SU-DHL-6 (cell line): ENCODE measurements around the gene RETREG1.

Source experiments
- H2AFZ ChIP-seq: fragments of 200-600 bp; sonication (generic); 2 replicates; pipeline ENCODE4 v1.6.1; 2014; ENCODE audit warnings: low read depth, mild to moderate bottlenecking, moderate library complexity, mixed read lengths, antibody characterized with exemption, low read length; ENCODE audit not compliant: severe bottlenecking
- H3F3A ChIP-seq: fragments of 200-600 bp; shearing (Covaris generic); 2 replicates; pipeline ENCODE4 v1.6.0; 2016; ENCODE audit warnings: antibody characterized with exemption, mild to moderate bottlenecking; ENCODE audit not compliant: insufficient read depth
- H3K27ac ChIP-seq: fragments of 200-600 bp; sonication (generic); 2 replicates; pipeline ENCODE4 v1.5.1; 2016; ENCODE audit warnings: low read depth, mild to moderate bottlenecking, low read length, moderate library complexity, mixed read lengths
- H3K27me3 ChIP-seq: fragments of 200-600 bp; sonication (generic), shearing (Covaris generic); 2 replicates; pipeline ENCODE4 v1.6.0; 2014; ENCODE audit warnings: mild to moderate bottlenecking, low read length
- H3K36me3 ChIP-seq: fragments of 200-600 bp; sonication (generic); 2 replicates; pipeline ENCODE4 v1.6.1; 2014; ENCODE audit warnings: mild to moderate bottlenecking, low read length, mixed read lengths
- H3K4me2 ChIP-seq: fragments of 300-600, 200-600 bp; shearing (Covaris generic), sonication (generic); 2 replicates; pipeline ENCODE4 v1.6.0; 2014; ENCODE audit warnings: low read length, low read depth, mild to moderate bottlenecking; ENCODE audit not compliant: poor library complexity, severe bottlenecking
- H3K4me3 ChIP-seq: fragments of 200-600 bp; sonication (generic); 2 replicates; pipeline ENCODE4 v1.5.1; 2014; ENCODE audit warnings: antibody characterized with exemption, low read length, mild to moderate bottlenecking, mixed read lengths; ENCODE audit not compliant: insufficient read depth, poor library complexity, severe bottlenecking
- H3K79me2 ChIP-seq: fragments of 200-600 bp; sonication (generic); 2 replicates; pipeline ENCODE4 v1.6.1; 2014; ENCODE audit warnings: mild to moderate bottlenecking, low read length, moderate library complexity; ENCODE audit not compliant: insufficient read depth
- H3K9ac ChIP-seq: fragments of 200-600 bp; sonication (generic); 2 replicates; pipeline ENCODE4 v1.7.0; 2014; ENCODE audit warnings: mild to moderate bottlenecking, low read length
- H3K9me2 ChIP-seq: fragments of 200-600 bp; sonication (generic); replicated peaks from 2 replicates; pipeline ENCODE4 v1.6.1; 2014; ENCODE audit warnings: low read length; ENCODE audit not compliant: insufficient read depth
- H3K9me3 ChIP-seq: fragments of 200-600 bp; sonication (generic); 2 replicates; pipeline ENCODE4 v1.6.1; 2014; ENCODE audit warnings: low read length, mixed read lengths; ENCODE audit not compliant: insufficient read depth
- H4K20me1 ChIP-seq: fragments of 200-600 bp; sonication (generic); 2 replicates; pipeline ENCODE4 v1.6.1; 2014; ENCODE audit warnings: low read depth, mild to moderate bottlenecking, antibody characterized with exemption, low read length, moderate library complexity, mixed read lengths
- CTCF ChIP-seq: fragments of 200-600 bp; sonication (generic); IDR thresholded peaks from one replicate; pipeline ENCODE4 v1.5.1; 2017; ENCODE audit warnings: antibody characterized with exemption, mild to moderate bottlenecking, low read length, moderate library complexity; ENCODE audit not compliant: insufficient read depth, poor library complexity, severe bottlenecking
- EZH2phosphoT487 ChIP-seq: fragments of 200-600 bp; sonication (generic), shearing (Covaris generic); conservative IDR thresholded peaks from 2 replicates; pipeline ENCODE4 v1.6.1; 2018; ENCODE audit warnings: mild to moderate bottlenecking, antibody characterized with exemption, low read length, moderate library complexity, mixed read lengths

Gene RETREG1

GRCh38 chr5:16485656-16486055 is 131.1 kb downstream of the RETREG1 start:
- no peak for TF ChIP-seq CTCF
- TF ChIP-seq EZH2phosphoT487: no peak
- H4K20me1 ChIP-seq: no peaks in the 10 kb centered on the region
- H3K27ac ChIP-seq: no peak overlapping the region

GRCh38 chr5:16484081-16484480 is 132.7 kb downstream of the RETREG1 start:
- Histone ChIP-seq H3K4me3 (no peak overlapping the region), H3K79me2 (no peaks in the 10 kb centered on the region), H4K20me1 (no peaks in the 10 kb centered on the region), H3K27ac (no peak overlapping the region), H3K4me2 (no peak overlapping the region), H3K9me2 (no peaks in the 10 kb centered on the region), H3K27me3 (no peaks in the 10 kb centered on the region), H3F3A (no peaks in the 10 kb centered on the region), H2AFZ (no peak overlapping the region), H3K36me3 (no peaks in the 10 kb centered on the region), H3K9me3 (no peaks in the 10 kb centered on the region), H3K9ac (no peak overlapping the region)
- TF ChIP-seq CTCF (no peak), EZH2phosphoT487 (no peak)

More at GRCh38 chr5:16485656-16486055, 131.1 kb downstream of the RETREG1 start:
- no peaks in the 10 kb centered on the region for H3F3A ChIP-seq
- H3K79me2 ChIP-seq: no peaks in the 10 kb centered on the region
- H3K36me3 ChIP-seq: no peaks in the 10 kb centered on the region
- no peak overlapping the region for H3K9ac ChIP-seq
- H3K4me3 ChIP-seq: no peak overlapping the region
- no peak overlapping the region for H3K4me2 ChIP-seq
- no peak overlapping the region for H2AFZ ChIP-seq
- no peaks in the 10 kb centered on the region for H3K27me3 ChIP-seq
- H3K9me2 ChIP-seq: no peaks in the 10 kb centered on the region
- no peaks in the 10 kb centered on the region for H3K9me3 ChIP-seq

- no peaks in the 10 kb centered on the region for H4K20me1 ChIP-seq
- no peak for TF ChIP-seq EZH2phosphoT487
- no peak for TF ChIP-seq CTCF
- no peaks in the 10 kb centered on the region for H3F3A ChIP-seq
- no peak overlapping the region for H3K4me2 ChIP-seq
- H3K79me2 ChIP-seq: no peaks in the 10 kb centered on the region
- no peak overlapping the region for H3K9ac ChIP-seq
- H3K9me3 ChIP-seq: no peaks in the 10 kb centered on the region
- H3K9me2 ChIP-seq: no peaks in the 10 kb centered on the region
- no peaks in the 10 kb centered on the region for H3K27me3 ChIP-seq
- H3K36me3 ChIP-seq: no peaks in the 10 kb centered on the region
- H3K4me3 ChIP-seq: no peak overlapping the region
- H2AFZ ChIP-seq: no peak overlapping the region
- no peak overlapping the region for H3K27ac ChIP-seq
These were observed 133.4 kb downstream of the RETREG1 start for GRCh38 chr5:16483361-16483760.
